GM13977 (cell line): ENCODE data around the gene RRBP1.

ENCODE experiments used
- DNase-seq: peaks from one replicate; pipeline ENCODE4 v3.0.0; 2012; ENCODE audit warnings: low spot score
- in situ Hi-C: fragments of 300-500 bp; cut with MboI; formaldehyde crosslinking; loops from one replicate; pipeline ENCODE4 v1.12.0; 2022; ENCODE audit warnings: low sequenced_read_pairs, low pct_unique_long_range_greater_than_20kb, mixed read lengths, inconsistent platforms; ENCODE audit not compliant: unreplicated experiment
- TF ChIP-seq, protein P1 (sequence below): IDR thresholded peaks from 2 replicates; pipeline ENCODE4 v1.5.1; 2012; ENCODE audit warnings: mild to moderate bottlenecking, control low read depth; ENCODE audit not compliant: insufficient read depth; ENCODE audit errors: extremely low read depth, missing control alignments

The RRBP1 gene

DNA sequence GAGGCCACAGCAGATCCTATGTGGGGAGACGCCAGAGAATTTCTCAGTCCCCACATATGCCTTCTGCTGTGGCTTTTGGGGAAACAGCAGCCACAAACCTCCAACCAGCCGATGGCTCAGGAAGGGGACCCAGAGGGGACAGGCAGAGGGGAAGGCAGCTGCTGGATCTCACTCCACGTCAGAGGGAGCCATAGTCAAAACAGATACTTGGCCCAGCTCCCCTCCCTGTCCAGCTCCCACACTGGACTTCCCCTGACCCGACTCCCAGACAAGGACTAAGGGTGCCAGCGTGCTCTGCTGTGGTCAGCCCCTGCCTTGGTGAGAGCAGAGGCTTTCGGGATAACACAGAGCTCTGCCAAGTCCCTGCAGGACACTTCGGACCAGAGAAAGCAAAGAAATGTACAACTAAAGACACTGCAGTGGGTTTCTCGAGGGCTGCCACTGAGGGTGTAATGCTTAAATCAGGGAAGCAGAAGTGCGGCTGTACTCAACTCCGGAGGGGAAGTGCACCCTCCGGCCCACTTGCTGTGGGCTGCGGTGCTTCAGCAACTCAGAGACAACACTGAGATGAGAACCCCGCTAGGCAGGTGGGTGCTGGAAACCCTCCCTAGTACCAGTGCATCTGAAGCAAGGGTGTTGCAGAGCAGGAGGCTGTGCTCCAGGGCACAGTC, 47.2 kb downstream of the RRBP1 start:
- in situ Hi-C loops, result no loop called here
- DNase-seq, result no peak
- TF ChIP-seq, protein P1, sequence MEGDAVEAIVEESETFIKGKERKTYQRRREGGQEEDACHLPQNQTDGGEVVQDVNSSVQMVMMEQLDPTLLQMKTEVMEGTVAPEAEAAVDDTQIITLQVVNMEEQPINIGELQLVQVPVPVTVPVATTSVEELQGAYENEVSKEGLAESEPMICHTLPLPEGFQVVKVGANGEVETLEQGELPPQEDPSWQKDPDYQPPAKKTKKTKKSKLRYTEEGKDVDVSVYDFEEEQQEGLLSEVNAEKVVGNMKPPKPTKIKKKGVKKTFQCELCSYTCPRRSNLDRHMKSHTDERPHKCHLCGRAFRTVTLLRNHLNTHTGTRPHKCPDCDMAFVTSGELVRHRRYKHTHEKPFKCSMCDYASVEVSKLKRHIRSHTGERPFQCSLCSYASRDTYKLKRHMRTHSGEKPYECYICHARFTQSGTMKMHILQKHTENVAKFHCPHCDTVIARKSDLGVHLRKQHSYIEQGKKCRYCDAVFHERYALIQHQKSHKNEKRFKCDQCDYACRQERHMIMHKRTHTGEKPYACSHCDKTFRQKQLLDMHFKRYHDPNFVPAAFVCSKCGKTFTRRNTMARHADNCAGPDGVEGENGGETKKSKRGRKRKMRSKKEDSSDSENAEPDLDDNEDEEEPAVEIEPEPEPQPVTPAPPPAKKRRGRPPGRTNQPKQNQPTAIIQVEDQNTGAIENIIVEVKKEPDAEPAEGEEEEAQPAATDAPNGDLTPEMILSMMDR, result no peak

DNA sequence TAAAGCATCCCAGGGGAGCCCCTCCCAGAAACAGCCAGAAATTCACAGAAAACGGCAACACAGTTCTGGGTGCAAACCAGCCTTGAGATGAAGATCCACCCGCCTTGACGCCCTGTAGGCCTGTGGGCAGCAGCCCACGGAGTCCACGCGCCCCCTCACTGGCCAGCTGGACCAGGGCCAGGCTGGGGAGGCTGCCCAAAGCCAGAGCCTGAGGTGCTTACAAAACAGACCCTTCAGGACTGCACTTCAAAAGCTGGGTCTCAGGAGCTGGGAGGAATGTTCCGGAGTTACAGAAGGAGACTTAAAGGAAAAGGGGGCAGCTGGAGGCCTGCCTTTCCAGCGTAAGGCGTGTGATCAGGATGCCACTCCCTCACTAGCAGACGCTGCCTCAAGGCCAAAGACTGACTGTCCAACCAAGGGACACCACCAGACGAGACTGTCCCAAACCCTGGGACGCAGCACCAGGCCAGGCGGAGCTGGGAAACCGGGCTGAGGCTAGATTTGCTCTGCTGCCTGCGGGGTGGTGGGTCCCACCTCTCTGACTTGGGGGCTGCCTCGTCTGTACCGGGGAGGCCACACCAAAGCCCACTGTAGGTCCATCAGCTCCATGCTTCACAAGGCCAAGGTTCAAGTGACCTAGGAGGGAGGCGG, 48.1 kb downstream of the RRBP1 start:
- in situ Hi-C loops, result no loop called here
- TF ChIP-seq, protein P1, result no peak
- DNase-seq, result no peak

DNA sequence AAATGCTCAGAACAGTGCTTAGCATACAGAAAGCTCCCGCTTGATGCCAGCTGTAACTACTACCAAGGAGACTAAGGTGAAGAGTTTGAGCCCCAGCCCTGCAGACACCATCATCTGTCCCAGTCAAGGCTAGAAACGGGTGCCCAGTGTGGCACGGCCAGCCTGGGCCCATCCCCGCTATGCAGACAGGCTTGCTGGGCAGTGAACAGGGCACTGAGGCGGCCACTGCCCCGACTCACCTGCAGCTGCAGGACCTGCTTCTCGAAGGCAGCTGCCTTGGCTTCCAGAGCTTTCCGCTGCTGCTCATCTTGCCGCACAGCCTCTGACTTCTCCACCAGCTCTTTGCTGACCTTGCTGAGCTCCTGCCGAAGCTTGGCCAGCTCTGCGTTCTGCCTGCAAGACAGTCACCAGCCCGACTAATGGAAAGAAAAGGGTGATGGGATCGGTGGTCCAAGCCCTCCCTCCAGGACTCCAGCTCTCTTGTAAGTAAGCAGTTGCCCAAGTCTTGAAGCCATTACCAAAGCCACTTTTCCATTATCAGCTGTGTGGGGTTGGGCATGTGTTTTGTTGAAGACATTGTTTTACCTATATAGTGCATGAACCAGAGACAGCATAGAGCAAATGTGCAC, 48.7 kb downstream of the RRBP1 start:
- in situ Hi-C loops, result no loop called here
- TF ChIP-seq, protein P1, result no peak
- no peak for DNase-seq

DNA sequence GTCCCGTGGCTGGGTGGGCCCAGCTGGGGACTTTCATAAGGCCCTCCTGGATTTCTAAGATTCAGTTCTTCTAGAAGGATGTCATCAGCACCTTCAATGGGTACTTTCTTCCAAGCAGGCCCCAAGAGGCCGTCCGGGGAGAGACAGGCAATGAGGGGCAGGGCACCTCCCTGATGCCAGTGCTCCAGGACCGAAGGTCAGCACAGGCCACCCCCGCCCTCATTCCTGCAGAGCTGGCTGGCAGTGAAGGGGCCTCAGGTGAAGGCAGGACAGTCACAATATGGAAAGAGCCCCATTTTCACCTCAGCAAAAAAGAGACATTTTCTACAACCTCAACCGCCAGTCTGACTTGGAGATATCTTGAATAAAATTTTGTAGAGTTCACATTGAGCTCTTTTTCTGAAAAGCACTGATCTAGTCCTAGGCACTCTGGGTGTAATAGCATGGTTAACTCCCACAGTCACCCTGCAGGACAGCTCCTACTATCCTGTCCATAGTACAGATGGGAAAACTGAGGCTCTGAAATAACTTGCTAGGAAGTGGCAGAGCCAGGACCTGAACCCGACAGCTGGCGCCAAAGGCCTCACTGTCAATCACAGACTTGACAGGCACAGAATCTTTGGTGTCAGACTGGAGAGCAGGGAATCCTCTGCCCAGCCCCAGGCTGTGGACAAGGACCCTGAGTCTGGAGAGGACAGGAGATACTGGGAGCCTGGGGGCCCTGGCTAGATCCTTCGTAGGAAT, 50.3 kb downstream of the RRBP1 start:
- in situ Hi-C loops, result no loop called here
- DNase-seq, result no peak
- TF ChIP-seq, protein P1, result no peak

DNA sequence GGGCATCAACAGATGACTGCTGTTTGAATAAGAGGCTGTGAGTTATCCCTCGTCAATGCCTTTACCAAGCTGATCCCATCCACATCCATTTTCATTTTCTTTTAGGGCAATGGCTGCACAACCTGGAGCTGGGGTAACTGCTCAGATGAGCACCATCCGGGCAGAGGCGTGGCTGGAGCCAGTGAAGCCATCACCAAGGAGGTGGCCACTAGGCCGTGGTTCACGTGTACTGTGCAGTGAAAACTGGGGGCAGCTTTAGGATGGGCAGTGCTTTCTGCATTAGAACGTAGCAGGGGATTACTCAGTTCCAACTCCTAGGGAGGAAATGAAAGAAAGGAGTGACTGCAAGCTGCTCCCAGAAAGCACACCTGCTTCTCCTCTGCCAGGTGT, 51.2 kb downstream of the RRBP1 start:
- TF ChIP-seq, protein P1, result no peak
- in situ Hi-C loops, result no loop called here
- DNase-seq, result no peak

DNA sequence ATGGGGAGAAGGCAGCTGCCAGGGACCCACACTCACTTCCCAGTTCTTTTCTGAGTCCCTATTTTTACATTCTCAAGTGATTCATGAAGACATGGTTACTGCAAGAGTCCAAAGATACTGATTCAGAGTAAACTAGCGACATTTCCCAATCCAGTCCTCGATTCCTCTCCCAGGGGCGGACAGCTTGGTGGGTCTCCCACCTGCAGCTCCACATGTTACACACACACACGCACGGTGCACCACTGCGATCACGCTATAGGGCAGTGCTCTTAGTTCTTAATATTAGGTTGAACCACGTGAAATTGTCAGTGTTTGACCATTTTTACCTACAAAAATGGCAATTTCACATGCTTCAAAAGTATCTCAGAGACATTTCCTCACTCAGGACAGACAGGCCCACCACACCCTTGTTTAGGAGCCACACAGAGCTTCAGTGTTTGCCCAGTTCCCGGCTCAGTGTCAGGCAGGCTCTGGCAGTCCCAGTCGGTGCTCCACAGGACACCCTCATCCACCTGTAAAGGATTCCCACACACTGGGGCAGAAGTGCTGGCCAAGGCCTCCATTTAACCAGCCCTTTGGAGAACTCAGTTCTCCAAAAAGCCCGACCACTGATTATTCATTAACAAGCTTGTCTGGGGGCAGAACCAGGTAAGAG, 51.8 kb downstream of the RRBP1 start:
- in situ Hi-C loops, result no loop called here

More for the DNA sequence above, 51.8 kb downstream of the RRBP1 start:
- DNase-seq, result no peak
- TF ChIP-seq, protein P1, result no peak
